Liver (tissue), 3 donors: ENCODE data around the gene STK35.

Experiments
- ATF3 ChIP-seq: IDR thresholded peaks from 2 replicates; pipeline ENCODE4 v1.6.1; 2016; ENCODE audit warnings: antibody characterized with exemption
- CTCF ChIP-seq: fragments of 150-350 bp; IDR thresholded peaks from 2 replicates; pipeline ENCODE4 v1.5.1; 2017; ENCODE audit warnings: improper control_type of control experiment, low read depth, low read length; ENCODE audit not compliant: missing input control
- EGR1 ChIP-seq, 2 donors: IDR thresholded peaks; 2 replicates each; pipeline ENCODE4 v1.6.1; 2016 to 2018; ENCODE audit warnings: antibody characterized with exemption in 2 of 2, low read depth in 2 of 2
- GABPA ChIP-seq, 2 donors: IDR thresholded peaks in 1 of 2; conservative IDR thresholded peaks in 1 of 2; 2 replicates each; pipeline ENCODE4 v1.6.1; 2016; ENCODE audit warnings: antibody characterized with exemption in 2 of 2, mild to moderate bottlenecking in 1 of 2, moderate library complexity in 1 of 2
- HNF4G ChIP-seq: IDR thresholded peaks from 2 replicates; pipeline ENCODE4 v1.6.1; 2016; ENCODE audit warnings: antibody characterized with exemption
- MAX ChIP-seq: IDR thresholded peaks from 2 replicates; pipeline ENCODE4 v1.6.1; 2016; ENCODE audit warnings: antibody characterized with exemption
- RAD21 ChIP-seq, 2 donors: IDR thresholded peaks; 2 replicates each; pipeline ENCODE4 v1.6.1; 2016; ENCODE audit warnings: antibody characterized with exemption in 2 of 2, mild to moderate bottlenecking in 2 of 2
- REST ChIP-seq: IDR thresholded peaks from 2 replicates; pipeline ENCODE4 v1.6.1; 2016; ENCODE audit warnings: antibody characterized with exemption, mild to moderate bottlenecking
- TAF1 ChIP-seq: conservative IDR thresholded peaks from 2 replicates; pipeline ENCODE4 v1.6.1; 2016; ENCODE audit warnings: antibody characterized with exemption, mild to moderate bottlenecking
- donor health status: healthy.
- donor health status: healthy.

- TF ChIP-seq CTCF (no peak), TAF1 (no peak), REST (no peak), MAX (no peak), GABPA (IDR thresholded peaks at IDR 0.05 in 1 of 2, conservative IDR thresholded peaks at IDR 0.05 in 1 of 2) (no peak), HNF4G (no peak), RAD21 (IDR thresholded peaks at IDR 0.05) (no peak), EGR1 (IDR thresholded peaks at IDR 0.05; ENCODE audit: low read depth in 2 of 2) (no peak), ATF3 (no peak)
Measured at GRCh38 chr20:2053615-2054014, 48.0 kb upstream of the STK35 start.
